Keratinocyte (primary cell): ENCODE results near the gene KSR2. TPM values are rescaled to one million over a fixed set of nuclear protein-coding genes. Genes with fewer than 3 reads are reported as not detected.

Experiments used
- DNase-seq: peaks from one replicate; pipeline ENCODE4 v3.0.0-alpha.2; 2011; ENCODE audit warnings: low read depth, missing footprints, low spot score
- FAIRE-seq: peaks from 2 replicates; lab custom pipeline; 2011; peaks lifted over from hg19 to GRCh38; lab: Jason Lieb, UNC
- H2AFZ ChIP-seq: 2 replicates; pipeline ENCODE4 v1.6.0; 2012; ENCODE audit warnings: low read length, control low read depth, inconsistent platforms; ENCODE audit not compliant: control insufficient read depth
- H3K27ac ChIP-seq: 2 replicates; pipeline ENCODE4 v1.5.1; 2011; ENCODE audit warnings: low read length; ENCODE audit not compliant: control insufficient read depth, insufficient read depth
- H3K27me3 ChIP-seq: 3 replicates; pipeline ENCODE4 v1.6.0; 2011; ENCODE audit warnings: low read length; ENCODE audit not compliant: control insufficient read depth, insufficient read depth; ENCODE audit errors: extremely low read depth
- H3K36me3 ChIP-seq, 2 experiments: 2 replicates in 1 of 2; 3 replicates in 1 of 2; pipeline ENCODE4 v1.5.1; 2011; ENCODE audit warnings: low read length in 2 of 2, mild to moderate bottlenecking in 1 of 2; ENCODE audit not compliant: control insufficient read depth in 2 of 2, insufficient read depth in 2 of 2; ENCODE audit errors: extremely low read depth in 1 of 2
- H3K4me1 ChIP-seq: 3 replicates; pipeline ENCODE4 v1.5.1; 2011; ENCODE audit warnings: low read length; ENCODE audit not compliant: control insufficient read depth, insufficient read depth; ENCODE audit errors: extremely low read depth
- H3K4me2 ChIP-seq: 3 replicates; pipeline ENCODE4 v1.6.0; 2011; ENCODE audit warnings: low read depth, low read length; ENCODE audit not compliant: control insufficient read depth, insufficient read depth; ENCODE audit errors: extremely low read depth
- H3K4me3 ChIP-seq, 3 experiments: fragments of 200-600 bp in 1 of 3; sonication (generic) in 1 of 3; 2 replicates in 2 of 3; 3 replicates in 1 of 3; pipeline ENCODE4 v1.5.1; 2011 to 2016; ENCODE audit warnings: low read length in 3 of 3, mild to moderate bottlenecking in 3 of 3, control low read depth in 2 of 3, inconsistent platforms in 1 of 3, low read depth in 1 of 3, mixed read lengths in 1 of 3, mixed run types in 1 of 3, moderate library complexity in 1 of 3; ENCODE audit not compliant: control insufficient read depth in 2 of 3, insufficient read depth in 2 of 3; ENCODE audit errors: extremely low read depth in 1 of 3
- H3K79me2 ChIP-seq: 2 replicates; pipeline ENCODE4 v1.6.0; 2012; ENCODE audit warnings: low read length; ENCODE audit not compliant: control insufficient read depth, insufficient read depth
- H3K9ac ChIP-seq: 3 replicates; pipeline ENCODE4 v1.6.0; 2011; ENCODE audit warnings: low read length; ENCODE audit not compliant: control insufficient read depth, insufficient read depth; ENCODE audit errors: extremely low read depth
- H3K9me1 ChIP-seq: 3 replicates; pipeline ENCODE4 v1.6.0; 2011; ENCODE audit warnings: low read length; ENCODE audit not compliant: control insufficient read depth, insufficient read depth; ENCODE audit errors: extremely low read depth
- H3K9me3 ChIP-seq: 2 replicates; pipeline ENCODE4 v1.5.1; 2012; ENCODE audit warnings: low read depth, low read length; ENCODE audit not compliant: control insufficient read depth
- H4K20me1 ChIP-seq: 3 replicates; pipeline ENCODE4 v1.6.0; 2011; ENCODE audit warnings: low read length; ENCODE audit not compliant: control insufficient read depth, insufficient read depth; ENCODE audit errors: extremely low read depth
- CTCF ChIP-seq, 3 experiments: IDR thresholded peaks in 1 of 3; conservative IDR thresholded peaks in 1 of 3; optimal IDR thresholded peaks in 1 of 3; 2 replicates in 2 of 3; 3 replicates in 1 of 3; pipeline versions ENCODE3 to v1.5.1; 2011; ENCODE audit warnings: low read length in 3 of 3, mild to moderate bottlenecking in 3 of 3, moderate library complexity in 2 of 3, control low read depth in 1 of 3, inconsistent platforms in 1 of 3; ENCODE audit not compliant: insufficient read depth in 2 of 3; ENCODE audit errors: extremely low read depth in 1 of 3
- EZH2 ChIP-seq: IDR thresholded peaks from one replicate; pipeline ENCODE4 v1.6.1; 2012; ENCODE audit warnings: inconsistent platforms, mild to moderate bottlenecking, low read length, moderate library complexity
- dilution Hi-C: fragments of 300-500 bp; cut with MboI; formaldehyde crosslinking; loops from one replicate; pipeline ENCODE4 v1.7.0; 2020; ENCODE audit warnings: low sequenced_read_pairs; ENCODE audit not compliant: extremely low pct_ligation_motif_present
- polyA plus RNA-seq, 5 experiments: library from polyadenylated mRNA; depleted of rRNA in 3 of 5; stranded (reverse) in 3 of 5; stranded (forward) in 1 of 5; unstranded in 1 of 5; fragments of >200 nt; gene quantifications; 1 replicate in 1 of 5; 2 replicates in 3 of 5; 3 replicates in 1 of 5; pipeline versions ENCODE4 v1.2.1 to v1.2.3, GENCODE V29; 2011 to 2012; ENCODE audit warnings: missing spikeins in 2 of 5, low read depth in 1 of 5, low replicate concordance in 1 of 5

Gene KSR2
- polyA plus RNA-seq, 1 donor (not counting 4 experiments of a cell fraction or from before 2014, with no cell fraction given) = 0.01 TPM

DNA sequence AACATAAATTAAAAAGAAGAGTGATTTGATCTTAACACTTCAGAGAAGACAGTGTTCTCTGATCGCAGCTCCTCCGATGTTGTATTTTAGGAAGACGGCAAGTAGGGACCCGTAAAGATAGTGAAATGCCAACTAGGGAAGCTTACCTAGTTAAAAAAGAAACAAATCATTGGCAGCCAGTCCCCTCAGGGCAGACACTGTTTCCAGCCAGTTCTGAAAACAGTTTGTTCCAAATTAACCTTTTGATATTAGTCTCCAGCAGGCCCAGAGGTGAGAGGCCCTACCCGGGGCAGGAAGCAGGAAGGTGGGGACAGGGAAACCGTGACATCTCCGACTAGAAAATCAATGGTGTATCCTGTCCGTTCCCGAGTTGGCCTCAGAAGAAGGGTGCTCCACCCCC, 56.0 kb downstream of the KSR2 start:
- Histone ChIP-seq H3K27me3 (no peaks in the 10 kb centered on the region), H3K9me1 (no peaks in the 10 kb centered on the region), H4K20me1 (no peaks in the 10 kb centered on the region), H3K9me3 (no peaks in the 10 kb centered on the region), H3K9ac (no peak overlapping the region), H3K4me1 (peaks cover 4% of the 10 kb centered on the region), H3K36me3 (no peaks in the 10 kb centered on the region), H3K4me2 (peak overlapping the region; percentile 44), H2AFZ (peak overlapping the region; percentile 64), H3K4me3 (no peak overlapping the region), H3K79me2 (no peaks in the 10 kb centered on the region), H3K27ac (no peak overlapping the region)
- no peak for DNase-seq
- no peak for TF ChIP-seq CTCF (optimal IDR thresholded peaks at IDR 0.05 in 1 of 3, IDR thresholded peaks at IDR 0.05 in 1 of 3, conservative IDR thresholded peaks at IDR 0.05 in 1 of 3; ENCODE audit: extremely low read depth in 1 of 3, insufficient read depth in 2 of 3, low read length in 3 of 3)
- no peak for TF ChIP-seq EZH2
- dilution Hi-C loops = no loop called here
- FAIRE-seq = peak; percentile 13

DNA sequence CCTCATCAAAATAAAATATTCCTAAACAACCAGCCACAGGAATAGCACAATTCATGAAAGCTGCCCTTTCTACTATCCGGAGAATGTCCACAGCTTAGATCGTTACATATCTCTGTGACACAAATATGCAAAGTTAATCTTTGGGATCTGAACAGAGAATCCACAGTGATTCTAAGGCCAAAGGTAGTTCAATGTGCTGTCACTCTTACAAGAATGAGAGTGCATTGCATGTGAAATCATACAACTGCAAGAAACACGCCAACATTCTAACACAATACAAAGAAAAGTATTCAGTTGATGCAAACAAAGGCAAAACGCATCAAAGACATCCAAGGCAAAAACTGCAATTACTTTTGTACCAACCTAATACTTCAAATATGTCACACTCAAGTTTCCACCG, 60.4 kb downstream of the KSR2 start:
- Histone ChIP-seq H3K4me1 (peaks cover 8% of the 10 kb centered on the region), H2AFZ (no peak overlapping the region), H3K27me3 (no peaks in the 10 kb centered on the region), H3K9me3 (no peaks in the 10 kb centered on the region), H3K27ac (no peak overlapping the region), H3K79me2 (no peaks in the 10 kb centered on the region), H3K4me2 (no peak overlapping the region), H3K4me3 (no peak overlapping the region), H3K36me3 (no peaks in the 10 kb centered on the region), H3K9me1 (no peaks in the 10 kb centered on the region), H3K9ac (no peak overlapping the region), H4K20me1 (no peaks in the 10 kb centered on the region)
- no peak for FAIRE-seq
- no peak for DNase-seq
- dilution Hi-C loops = no loop called here
- TF ChIP-seq EZH2 (no peak), CTCF (optimal IDR thresholded peaks at IDR 0.05 in 1 of 3, IDR thresholded peaks at IDR 0.05 in 1 of 3, conservative IDR thresholded peaks at IDR 0.05 in 1 of 3; ENCODE audit: extremely low read depth in 1 of 3, insufficient read depth in 2 of 3, low read length in 3 of 3) (no peak)
